ENCODE results near the gene CDH22.

CDH22 gene

DNA sequence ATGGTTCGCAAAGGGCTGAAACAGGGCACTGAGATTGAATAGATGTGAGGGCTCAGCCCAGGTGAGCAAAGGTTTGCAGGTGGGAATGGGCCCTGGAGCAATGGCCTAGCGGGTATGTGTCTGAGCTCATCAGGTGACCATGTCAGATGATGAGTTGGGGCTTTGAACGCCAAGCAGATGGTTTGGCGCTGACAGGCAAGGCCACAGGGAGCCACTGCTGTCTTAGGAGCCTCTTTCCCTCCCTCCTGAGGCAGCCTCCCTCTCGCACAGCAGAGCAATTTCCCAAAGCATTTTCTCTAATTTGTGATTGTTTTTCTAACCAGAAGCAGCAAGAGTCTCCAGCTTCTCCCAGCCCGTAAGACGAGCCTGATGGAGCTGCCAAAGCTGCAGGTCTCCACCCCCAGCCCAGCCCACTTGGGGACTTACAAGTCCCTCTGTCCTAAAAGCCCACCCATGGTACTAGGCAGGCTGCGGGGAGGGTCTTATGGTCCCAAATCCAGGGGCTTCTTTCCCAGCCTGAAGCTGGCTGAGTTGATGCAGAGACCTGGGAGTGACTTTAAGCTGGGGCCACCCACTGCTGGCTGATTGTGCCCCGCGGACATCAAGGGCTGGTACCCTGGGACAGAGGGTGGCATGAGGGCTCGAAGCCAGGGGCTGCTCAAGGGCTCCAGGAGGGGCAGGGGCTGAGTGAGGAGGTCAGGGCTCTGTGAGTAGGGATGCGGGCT is 11.6 kb downstream of the CDH22 start:
- DNase-seq, result no peak

GRCh38 chr20:46293084-46293483 is 15.2 kb downstream of the CDH22 start:
- no peak for DNase-seq

GRCh38 chr20:46291401-46291800 is 16.9 kb downstream of the CDH22 start:
- DNase-seq, result no peak

GRCh38 chr20:46289432-46289831 is 18.9 kb downstream of the CDH22 start:
- peak; percentile 94 for DNase-seq

- no peak for DNase-seq
Measured at GRCh38 chr20:46286977-46287376, 21.3 kb downstream of the CDH22 start.

GRCh38 chr20:46286382-46286781 is 21.9 kb downstream of the CDH22 start:
- DNase-seq, result no peak

- no peak for DNase-seq
Measured at GRCh38 chr20:46285740-46286139, 22.6 kb downstream of the CDH22 start.

GRCh38 chr20:46285072-46285471 is 23.2 kb downstream of the CDH22 start:
- no peak for DNase-seq

DNA sequence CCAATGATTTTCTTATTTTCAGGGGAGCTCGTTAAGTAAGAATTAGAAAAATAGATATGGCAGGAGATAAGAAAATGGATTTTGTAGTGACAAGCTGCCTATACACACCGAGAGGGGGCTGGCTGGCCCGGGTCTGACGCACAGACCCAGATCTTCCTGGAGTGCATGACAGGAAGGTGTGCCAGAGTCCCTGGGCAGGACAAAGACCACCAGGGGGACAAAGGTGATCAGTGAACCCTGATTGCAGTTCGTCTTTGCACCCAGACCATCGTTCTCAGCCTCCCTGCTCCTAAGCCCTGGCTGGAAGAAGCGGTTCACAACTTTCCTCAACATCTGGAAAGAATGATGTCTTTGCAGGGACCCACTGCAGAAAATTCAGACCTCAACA is 24.3 kb downstream of the CDH22 start:
- no peak for DNase-seq

GRCh38 chr20:46283426-46284039 is 24.8 kb downstream of the CDH22 start:
- no peak for DNase-seq

DNA sequence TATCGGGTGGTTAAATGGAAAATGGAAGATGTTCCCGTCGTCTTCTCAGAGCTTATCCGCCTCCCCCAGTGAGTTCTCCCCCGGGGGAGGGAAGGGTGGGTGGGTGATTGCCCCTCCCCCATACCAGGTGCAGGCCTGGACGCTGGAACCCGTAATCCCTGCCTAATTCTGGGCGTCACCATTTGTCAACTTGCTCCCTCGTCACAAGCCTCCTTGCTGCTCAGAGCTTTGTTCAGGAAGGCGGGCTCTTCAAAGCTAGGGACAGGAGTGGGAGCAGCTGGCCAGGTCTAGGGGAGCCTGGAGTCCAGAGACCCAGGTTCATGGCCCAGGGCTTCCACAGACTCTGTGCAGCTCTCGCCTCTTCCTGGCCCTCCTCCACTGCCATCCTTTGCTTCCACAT is 25.6 kb downstream of the CDH22 start:
- DNase-seq, result no peak

- no peak for DNase-seq
Measured at GRCh38 chr20:46279103-46279502, 29.2 kb downstream of the CDH22 start.

GRCh38 chr20:46277602-46278001 is 30.7 kb downstream of the CDH22 start:
- no peak for DNase-seq

- no peak for DNase-seq
Measured at GRCh38 chr20:46276531-46276930, 31.8 kb downstream of the CDH22 start.

DNA sequence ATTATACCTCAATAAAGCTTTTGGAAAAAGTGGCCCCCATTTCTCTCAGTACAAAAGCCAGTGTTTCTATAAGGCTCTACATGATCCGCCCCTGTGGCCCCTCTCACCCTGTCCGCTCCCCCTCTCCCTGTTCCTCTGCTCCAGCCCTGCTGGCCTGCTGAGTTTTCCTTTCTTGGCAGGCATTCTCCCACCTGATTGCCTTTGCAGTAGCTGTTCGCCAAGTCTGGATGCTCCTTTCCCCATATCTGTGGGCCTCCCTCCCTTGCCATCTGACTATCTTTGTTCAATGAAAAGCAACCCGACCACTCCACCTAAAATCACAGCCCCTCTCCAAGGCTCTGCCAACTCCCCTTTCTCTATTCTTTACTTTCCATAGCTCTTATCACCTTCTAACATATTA is 33.2 kb downstream of the CDH22 start:
- no peak for DNase-seq

DNA sequence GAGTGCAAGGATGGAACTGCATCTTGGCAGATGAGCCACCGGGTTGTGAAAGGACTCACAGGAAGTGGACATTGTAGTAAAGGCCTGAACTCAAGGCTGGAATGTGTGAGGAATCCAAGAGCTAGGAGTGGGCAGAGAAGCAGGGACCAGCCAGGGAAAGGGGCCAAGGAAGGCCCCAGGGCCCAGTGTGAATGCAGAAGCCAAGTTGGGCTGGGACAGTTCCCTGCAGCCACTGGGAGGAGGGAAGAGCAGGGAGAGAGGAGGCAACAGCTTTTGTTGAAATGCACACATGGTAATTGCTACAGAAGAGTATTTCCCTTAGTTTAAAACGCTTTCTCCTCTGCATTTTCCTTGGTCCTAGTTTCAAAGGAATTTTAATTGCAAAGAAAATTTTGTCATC is 34.6 kb downstream of the CDH22 start:
- DNase-seq, result no peak

- no peak for DNase-seq
Measured at GRCh38 chr20:46272389-46273047, 35.8 kb downstream of the CDH22 start.

DNA sequence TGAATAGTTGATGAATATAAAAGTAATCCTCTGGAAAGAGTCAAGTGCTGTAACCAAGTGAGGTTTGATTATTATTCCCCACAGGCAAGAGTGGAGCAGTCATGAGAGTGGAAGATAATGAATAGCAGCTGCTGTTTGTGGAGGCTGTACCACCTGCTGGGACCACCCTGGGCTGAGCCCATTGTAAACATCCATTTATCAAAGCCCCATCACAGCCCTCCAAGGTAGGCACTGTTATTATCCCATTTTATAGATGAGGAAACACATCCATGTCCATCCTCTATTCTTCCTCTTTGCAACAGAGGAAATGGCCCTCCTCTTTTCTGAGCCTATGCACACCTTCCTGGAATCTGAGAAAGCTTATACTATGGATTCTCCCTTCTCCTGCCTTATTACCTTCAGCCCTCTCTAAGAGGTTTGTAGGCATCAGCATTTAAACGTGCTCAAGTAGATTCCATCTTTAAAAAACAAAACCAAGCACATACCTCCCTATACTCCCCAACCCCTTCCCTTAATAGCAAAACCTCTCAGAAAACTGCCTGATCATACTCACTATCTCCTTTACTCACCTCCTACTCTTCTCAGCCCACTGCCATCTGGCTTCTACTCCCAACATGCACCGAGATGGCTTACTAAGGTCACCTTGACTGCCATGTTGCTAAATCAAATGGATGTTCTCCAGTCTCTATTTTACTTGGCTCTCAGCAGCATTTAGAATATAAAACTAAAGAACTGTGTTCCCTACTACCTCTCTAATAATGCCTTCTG is 37.1 kb downstream of the CDH22 start:
- DNase-seq, result no peak

GRCh38 chr20:46269372-46269771 is 38.9 kb downstream of the CDH22 start:
- DNase-seq, result no peak

GRCh38 chr20:46268662-46269061 is 39.6 kb downstream of the CDH22 start:
- DNase-seq, result no peak

- DNase-seq, result no peak
Measured at GRCh38 chr20:46268131-46268614, 40.1 kb downstream of the CDH22 start.

DNA sequence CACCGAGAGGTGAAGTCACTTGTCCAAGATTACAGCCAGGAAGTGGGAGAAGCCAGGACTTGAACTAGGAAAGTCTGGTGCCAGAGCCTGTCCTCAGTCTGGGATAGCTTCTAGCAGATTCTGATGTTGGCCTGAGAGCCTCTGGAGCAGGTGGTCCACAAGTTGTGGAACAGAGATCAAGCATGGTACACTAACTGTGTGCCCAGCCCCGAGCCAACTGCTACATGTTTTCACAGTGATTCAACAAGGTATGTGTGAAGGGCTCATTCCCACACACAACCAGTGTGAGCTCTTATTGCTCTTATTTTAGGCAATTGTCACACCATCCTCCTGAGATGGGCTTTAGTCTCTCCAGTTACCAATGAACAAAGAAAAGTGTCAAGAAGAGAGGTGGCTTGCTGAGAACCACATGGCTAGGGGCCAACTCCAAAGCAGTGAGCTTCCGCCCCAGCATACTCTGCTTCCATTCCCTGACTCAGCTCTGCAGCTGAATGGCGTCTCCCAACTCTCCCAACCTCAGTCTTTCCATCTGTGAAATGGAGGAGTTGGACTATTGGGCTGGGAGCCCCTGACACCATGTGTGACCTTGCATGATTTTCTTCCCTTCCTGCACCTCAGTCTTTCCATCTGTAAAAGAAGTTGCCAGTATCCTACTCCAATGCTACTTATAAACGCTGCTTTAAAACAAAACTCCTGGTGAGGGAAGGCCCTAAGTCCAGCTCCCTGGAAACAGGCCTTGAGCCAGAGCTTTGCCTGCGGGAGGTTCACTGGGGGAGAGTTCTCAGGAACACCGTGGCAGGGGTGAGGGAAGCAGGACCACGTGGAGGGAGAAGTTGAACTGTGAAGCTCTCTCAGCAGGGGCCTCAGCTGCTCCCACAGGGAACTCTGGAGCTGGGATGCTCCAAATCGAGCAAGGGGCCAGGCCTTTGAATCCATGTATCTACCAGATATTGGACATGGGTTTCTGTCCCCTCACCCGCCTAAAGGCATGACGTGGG is 40.9 kb downstream of the CDH22 start:
- no peak for DNase-seq
